ENCODE measurements around the gene CD96.

Gene CD96

GRCh38 chr3:111566844-111567243, 24.8 kb downstream of the CD96 start:
- no peak for DNase-seq

- no peak for DNase-seq
These were observed 26.4 kb downstream of the CD96 start for GRCh38 chr3:111568355-111568754.

GRCh38 chr3:111568911-111569310, 26.9 kb downstream of the CD96 start:
- no peak for DNase-seq

DNA sequence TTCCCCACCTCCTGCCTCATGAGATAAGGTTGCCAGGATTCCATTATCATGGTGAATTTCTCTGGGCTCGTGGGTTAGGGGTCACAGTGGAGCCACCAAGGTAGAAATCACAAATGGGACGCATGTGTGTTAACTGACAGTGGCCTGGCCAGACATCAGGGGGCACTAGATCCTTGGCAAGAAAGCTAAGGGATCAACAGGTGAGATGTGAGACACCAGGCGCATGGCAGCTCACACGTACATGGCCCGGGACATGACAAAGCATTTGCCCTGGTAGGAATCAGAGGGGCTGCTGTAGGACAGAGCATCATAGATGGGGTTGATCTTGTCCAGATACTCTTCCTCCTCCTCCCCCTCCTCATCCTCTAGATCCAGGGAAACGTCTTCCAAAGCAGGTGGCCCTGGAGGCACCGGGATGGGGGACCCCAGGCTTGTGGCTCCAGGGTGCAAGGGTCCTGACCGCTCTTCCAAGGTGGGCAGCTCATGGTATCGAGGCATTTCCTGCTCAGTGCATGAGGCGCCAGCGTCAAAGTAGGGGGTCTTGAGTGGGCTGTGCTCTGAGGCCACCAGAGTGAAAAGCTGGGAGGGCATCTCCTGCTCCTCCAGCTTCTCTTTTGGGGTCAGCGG, 28.5 kb downstream of the CD96 start:
- DNase-seq: no peak

DNA sequence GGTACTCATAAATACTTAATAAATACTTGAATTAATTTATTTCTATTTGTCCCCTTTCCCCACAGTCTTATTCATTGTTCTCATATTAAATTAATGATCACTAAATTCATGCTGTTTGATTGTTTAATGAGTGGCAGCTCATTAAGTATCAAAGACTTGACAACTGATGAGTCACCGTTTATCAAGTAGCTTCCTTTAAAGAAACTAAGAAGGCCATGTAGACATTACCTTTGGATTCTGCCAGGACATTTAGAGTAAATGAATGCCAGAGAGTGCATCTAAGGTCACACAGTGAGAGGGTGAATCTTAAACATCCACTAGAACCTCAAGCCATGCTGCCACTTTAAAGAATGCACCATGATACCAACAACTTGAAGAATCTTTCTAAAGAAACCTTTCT, 29.3 kb downstream of the CD96 start:
- DNase-seq: no peak

DNA sequence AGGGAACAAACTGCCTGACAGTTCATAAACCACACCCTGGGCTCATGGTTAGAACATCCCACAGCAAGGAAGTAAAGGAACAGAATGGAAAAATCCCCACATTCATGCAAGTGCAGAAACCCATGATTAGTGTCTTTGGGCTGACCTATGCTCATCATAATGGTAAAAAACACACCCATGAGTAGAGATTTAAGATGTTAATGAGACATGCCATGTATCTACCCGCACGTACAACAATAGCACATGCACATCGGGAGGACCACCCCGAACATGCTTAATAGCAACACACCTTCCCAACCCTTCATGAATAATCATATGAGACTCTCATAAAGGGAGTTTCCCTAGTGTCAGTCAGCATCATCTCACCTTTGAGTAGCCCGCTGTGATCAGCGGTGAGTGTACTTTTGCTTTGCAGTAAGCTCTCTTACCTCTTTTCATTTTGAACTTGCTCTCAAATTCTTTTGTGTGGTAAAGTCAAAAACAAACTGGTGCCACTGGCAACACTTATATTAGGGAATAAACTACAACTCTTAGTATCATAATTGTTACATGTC, 30.0 kb downstream of the CD96 start:
- no peak for DNase-seq

- no peak for DNase-seq
These were observed 35.1 kb downstream of the CD96 start for GRCh38 chr3:111577113-111577512.

DNA sequence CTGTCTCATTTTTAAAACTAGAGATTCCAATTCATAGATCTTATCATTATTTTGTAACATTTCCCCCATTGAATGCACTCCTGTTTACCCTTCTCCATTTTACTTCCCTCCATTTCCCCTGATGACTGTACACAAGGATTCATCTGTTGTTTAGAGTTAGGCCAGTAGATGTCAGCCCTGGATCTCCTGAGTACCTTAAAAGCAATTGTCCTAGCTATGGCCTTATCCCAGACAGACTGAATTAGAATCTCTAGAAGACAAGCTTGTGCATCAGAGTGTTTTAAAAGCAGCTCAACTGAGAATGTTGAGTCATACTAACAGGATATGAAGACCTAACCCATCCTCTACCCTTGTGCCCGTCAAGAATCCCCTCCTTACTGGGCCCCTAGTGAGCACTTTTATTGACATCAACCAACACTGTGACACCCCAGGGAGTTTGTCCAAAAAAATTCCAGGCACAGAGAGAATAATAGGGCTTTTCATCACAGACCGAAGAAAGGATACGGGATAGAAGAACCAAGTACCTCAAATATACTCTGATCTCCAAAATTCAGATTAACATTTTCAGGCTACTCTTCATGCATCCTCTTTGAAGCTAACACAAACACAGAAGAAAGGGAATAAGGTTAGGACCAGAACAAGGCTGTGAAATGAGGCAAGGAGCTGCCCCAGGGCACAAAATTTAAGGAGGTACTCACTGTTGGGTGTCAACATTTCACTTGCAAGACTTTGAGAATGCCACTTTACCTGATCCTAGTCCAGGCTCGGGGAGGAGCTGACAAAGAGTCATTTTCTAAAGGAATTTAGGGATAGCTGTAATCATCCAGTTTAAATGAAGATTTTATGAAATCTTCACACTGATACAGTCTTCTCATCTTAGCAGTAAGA, 36.0 kb downstream of the CD96 start:
- DNase-seq: peak; percentile 18

GRCh38 chr3:111578867-111579266, 36.9 kb downstream of the CD96 start:
- no peak for DNase-seq

DNA sequence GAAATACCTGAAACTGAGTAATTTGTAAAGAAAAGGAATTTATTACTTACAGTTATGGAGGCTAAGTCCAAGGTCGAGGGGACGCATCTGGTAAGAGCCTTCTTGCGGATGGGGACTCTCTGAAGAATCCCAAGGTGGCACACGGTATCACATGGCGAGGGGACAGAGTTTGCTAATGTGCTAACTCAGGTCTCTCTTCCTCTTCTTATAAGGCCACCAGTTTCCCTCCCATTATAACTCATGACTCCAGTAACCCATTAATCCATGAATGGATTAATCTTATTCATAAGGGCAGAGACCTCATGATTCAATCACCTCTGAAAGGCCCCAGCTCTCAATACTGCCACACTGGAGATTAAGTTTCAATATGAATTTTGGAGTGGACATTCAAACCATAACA, 37.5 kb downstream of the CD96 start:
- no peak for DNase-seq

- DNase-seq: no peak
These were observed 39.6 kb downstream of the CD96 start for GRCh38 chr3:111581403-111582119.

- DNase-seq: no peak
These were observed 40.1 kb downstream of the CD96 start for GRCh38 chr3:111582120-111582474.

GRCh38 chr3:111584744-111585143, 42.7 kb downstream of the CD96 start:
- DNase-seq: no peak

DNA sequence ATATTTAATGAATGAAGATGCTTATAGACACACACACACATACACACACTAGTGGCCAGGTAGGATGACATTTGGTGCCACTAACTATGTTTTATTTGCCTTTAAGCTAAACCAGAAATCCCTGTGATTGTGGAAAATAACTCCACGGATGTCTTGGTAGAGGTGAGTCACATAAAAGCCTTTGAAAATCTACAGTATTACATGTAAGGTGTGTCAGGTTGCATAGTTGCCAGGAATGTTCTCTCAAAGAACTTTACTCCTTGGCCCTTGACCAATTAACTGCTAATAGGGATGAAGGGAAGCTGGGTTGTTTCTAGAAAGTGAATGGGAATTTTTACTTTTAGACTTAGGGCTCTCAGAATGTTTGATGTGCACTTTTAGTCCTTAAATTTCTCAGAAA, 43.2 kb downstream of the CD96 start:
- DNase-seq: no peak

DNA sequence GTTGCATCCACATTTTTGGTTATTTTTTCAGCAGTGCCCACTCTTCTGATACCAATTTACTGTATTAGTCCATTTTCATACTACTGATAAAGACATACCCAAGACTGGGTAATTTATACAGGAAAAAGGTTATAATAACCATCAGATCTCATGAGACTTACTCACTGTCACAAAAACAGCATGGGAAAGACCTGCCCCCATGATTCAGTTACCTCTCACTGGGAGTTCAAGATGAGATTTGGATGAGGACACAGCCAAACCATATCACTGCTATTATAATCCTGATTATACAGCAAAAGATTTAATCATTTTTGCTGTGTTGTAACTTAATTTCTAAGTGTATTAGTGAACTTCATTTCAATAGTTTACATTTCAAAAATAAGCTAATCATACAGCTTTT, 46.5 kb downstream of the CD96 start:
- no peak for DNase-seq

- no peak for DNase-seq
These were observed 47.5 kb downstream of the CD96 start for GRCh38 chr3:111589303-111590142.

DNA sequence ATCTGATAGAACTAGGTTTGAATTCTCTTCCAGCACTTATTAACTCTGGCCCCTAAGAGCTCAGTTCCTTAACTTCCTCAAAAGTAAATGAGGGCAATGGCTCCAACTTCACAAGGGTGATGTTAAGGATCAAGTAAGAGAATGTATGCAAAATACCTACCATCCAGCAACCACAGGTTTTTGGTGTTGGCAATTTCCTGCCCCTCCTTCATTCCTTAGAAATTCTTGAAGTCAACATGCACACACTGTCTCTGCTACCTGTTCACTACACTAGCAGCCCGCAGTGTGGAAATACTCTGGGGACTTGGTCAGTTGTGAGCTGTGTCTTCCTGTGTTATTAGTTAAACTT, 48.1 kb downstream of the CD96 start:
- DNase-seq: no peak

DNA sequence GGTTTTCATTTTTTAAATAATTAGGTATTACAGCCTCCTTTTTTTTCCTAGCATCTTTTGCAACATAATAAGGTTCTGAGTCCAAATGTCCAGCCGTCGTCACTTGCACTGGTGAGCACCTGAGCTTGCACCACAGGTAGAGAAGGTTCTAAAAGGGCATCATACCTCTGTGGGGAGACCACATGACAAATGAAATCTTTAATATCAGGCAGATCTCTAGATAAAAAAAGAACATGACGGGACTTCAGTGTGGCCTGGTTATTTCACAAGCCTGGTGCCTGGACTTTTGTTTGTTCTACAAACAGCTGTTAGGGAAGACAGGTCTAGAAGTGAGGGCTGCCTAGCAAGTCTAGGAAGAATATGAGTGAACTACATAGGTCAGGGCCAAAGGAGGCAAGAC, 49.6 kb downstream of the CD96 start:
- no peak for DNase-seq

DNA sequence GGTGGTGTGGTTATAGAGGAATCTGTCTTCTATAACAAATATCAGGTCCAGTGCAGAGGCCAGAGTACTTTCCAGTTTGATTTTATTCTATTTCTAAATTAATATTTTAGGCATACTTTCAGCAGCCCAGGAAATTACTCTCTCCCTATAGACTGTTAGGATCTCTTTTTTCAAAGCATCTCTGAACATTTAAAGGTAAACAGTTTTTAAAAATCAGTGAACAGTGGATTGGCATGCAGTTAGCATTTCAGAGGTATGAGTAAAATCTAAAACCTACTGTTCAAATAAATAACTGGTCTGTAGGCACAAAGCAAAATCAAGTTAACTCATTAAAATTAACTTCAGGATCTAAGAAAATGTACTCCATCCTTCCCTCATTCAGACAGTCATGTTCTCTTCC, 50.1 kb downstream of the CD96 start:
- DNase-seq: no peak

DNA sequence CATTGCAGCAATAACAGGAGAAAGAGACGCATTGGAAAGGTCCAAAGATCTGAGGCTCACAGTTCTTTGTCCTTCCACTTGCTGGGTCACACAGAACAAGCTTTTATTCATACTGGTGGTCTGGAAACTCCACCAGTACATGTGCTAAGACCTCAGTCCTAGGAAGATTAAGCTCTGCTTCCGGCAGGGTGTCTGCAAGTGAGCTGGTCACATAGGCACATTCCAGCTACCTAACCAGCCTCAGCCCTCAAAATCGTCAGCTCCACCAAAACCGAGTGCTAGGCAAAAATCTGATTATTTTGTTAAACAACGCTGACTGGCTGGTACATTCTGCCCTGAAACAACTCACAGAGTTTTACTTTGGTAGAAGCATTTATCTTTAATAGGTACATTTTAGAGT, 50.9 kb downstream of the CD96 start:
- no peak for DNase-seq

DNA sequence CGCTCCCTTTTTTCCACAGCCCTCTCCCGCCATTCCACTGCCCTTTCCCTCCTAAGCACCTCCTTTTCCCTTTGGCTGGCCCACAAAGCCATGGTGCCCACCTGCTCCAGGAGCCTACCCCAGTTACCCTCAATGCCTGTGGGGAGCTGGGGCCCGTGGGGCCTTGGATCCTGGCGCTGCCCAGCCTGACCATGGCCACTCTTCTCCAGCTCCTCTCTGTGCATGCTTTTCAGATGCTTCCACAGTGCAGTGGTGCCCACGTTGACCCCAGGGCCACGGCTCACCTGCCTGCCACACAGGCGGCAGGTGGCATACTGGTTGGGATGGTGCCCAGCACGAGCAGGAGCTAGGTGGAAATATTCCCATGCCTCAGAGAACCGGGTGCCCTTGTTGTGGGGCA, 51.7 kb downstream of the CD96 start:
- no peak for DNase-seq

DNA sequence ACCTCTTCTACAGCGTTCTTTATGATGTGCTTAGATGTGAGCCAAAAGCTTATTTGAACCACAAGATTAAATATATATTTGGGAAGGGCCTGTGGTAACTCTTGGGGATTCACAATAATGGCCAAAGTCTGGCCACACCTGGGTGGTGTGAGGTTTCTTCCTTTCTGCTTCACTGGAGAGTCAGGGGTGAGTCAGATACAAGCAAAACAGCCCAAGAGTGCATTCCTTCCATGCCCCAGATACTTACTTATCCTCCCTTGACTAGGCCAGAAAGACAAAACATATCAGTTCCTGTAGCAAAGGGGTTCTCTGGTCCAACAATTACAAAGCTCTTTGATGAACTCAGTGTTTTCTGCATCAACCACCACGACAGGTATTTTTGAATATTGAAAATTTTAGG, 52.2 kb downstream of the CD96 start:
- DNase-seq: no peak

DNA sequence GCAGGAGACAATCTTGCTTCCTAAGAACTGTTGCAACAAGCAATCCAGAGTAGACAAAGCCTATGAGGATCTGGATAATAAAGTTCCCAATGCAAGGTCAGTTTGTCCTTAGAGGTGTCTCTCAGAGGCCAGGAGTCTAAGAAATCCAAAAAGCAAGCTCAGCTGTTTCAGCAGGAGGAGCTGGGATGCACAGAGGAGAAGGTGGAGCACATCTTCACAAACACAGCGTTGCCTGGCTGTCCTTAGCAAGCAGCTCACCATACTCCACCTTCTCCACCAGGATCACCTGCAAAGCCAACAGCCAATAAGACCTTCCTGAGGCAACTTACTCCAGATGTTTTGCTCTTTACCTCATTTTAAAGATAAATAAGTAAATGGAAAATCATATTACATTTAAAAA, 52.8 kb downstream of the CD96 start:
- no peak for DNase-seq

Data from suppressor macrophage treated with lipopolysaccharide for 4 hours (primary cell).